Measurements from ENCODE around the gene ATP9A.

Gene ATP9A

GRCh38 chr20:51562332-51563173 lies 205.6 kb downstream of the ATP9A start:
- no peak for DNase-seq (ENCODE audit: low read depth in 2 of 2, low spot score in 1 of 2)

- no peak for DNase-seq (ENCODE audit: low read depth in 2 of 2, low spot score in 1 of 2)
Measured at GRCh38 chr20:51562027-51562331, 206.2 kb downstream of the ATP9A start.

- no peak for DNase-seq (ENCODE audit: low read depth in 2 of 2, low spot score in 1 of 2)
Measured at GRCh38 chr20:51560550-51561307, 207.5 kb downstream of the ATP9A start.

GRCh38 chr20:51560042-51560441 lies 208.1 kb downstream of the ATP9A start:
- no peak for DNase-seq (ENCODE audit: low read depth in 2 of 2, low spot score in 1 of 2)

- no peak for DNase-seq (ENCODE audit: low read depth in 2 of 2, low spot score in 1 of 2)
Measured at GRCh38 chr20:51554538-51555165, 213.5 kb downstream of the ATP9A start.

- DNase-seq (ENCODE audit: low read depth in 2 of 2, low spot score in 1 of 2): no peak
Measured at GRCh38 chr20:51553897-51554486, 214.2 kb downstream of the ATP9A start.

GRCh38 chr20:51551186-51551585 lies 217.0 kb downstream of the ATP9A start:
- no peak for DNase-seq (ENCODE audit: low read depth in 2 of 2, low spot score in 1 of 2)

GRCh38 chr20:51549474-51549873 lies 218.7 kb downstream of the ATP9A start:
- DNase-seq (ENCODE audit: low read depth in 2 of 2, low spot score in 1 of 2): no peak

GRCh38 chr20:51547951-51548350 lies 220.2 kb downstream of the ATP9A start:
- no peak for DNase-seq (ENCODE audit: low read depth in 2 of 2, low spot score in 1 of 2)

Data from stimulated activated CD8-positive, alpha-beta memory T cell treated with anti-CD3 and anti-CD28 coated beads, Interleukin-4, amount 100 ng/mL, for 1 hour (primary cell).